ENCODE data around the gene GLRA2. TPM values are rescaled to one million over a fixed set of nuclear protein-coding genes. Genes with fewer than 3 reads are reported as not detected.
"Not testable (repeated sequence)": the region's sequence is repeated elsewhere in the genome, so short reads cannot be mapped to it uniquely, and the experiment has no call there.

GLRA2 gene
- total RNA-seq, 1 donor from 2014 or later = not detected

DNA sequence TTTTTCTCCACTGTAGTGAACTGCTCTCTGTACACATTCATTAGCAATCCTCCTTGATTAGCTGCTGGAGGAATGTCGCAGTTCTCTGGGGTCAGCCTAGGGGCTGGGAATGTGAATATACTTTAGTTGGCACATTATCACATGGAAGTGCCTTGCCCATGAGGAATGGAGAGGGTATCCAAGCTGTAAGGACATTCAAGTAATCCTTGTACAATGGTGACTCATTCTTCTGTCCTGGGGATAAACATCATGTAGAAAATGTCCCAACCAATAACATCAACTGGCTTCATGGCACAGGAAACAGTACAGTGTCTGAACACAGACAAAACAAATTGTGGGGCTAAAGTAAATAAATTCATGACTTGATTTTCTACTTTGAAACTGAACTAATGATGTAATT is 147.1 kb downstream of the GLRA2 start:
- Histone ChIP-seq H3K4me3 (no peak overlapping the region), H3K4me1 (no peaks in the 10 kb centered on the region), H3K27ac (no peak overlapping the region), H3K9me3 (no peaks in the 10 kb centered on the region), H3K27me3 (ENCODE audit: low read depth) (no peaks in the 10 kb centered on the region), H3K36me3 (no peaks in the 10 kb centered on the region)
- no peak for ATAC-seq
- TF ChIP-seq, protein P1, sequence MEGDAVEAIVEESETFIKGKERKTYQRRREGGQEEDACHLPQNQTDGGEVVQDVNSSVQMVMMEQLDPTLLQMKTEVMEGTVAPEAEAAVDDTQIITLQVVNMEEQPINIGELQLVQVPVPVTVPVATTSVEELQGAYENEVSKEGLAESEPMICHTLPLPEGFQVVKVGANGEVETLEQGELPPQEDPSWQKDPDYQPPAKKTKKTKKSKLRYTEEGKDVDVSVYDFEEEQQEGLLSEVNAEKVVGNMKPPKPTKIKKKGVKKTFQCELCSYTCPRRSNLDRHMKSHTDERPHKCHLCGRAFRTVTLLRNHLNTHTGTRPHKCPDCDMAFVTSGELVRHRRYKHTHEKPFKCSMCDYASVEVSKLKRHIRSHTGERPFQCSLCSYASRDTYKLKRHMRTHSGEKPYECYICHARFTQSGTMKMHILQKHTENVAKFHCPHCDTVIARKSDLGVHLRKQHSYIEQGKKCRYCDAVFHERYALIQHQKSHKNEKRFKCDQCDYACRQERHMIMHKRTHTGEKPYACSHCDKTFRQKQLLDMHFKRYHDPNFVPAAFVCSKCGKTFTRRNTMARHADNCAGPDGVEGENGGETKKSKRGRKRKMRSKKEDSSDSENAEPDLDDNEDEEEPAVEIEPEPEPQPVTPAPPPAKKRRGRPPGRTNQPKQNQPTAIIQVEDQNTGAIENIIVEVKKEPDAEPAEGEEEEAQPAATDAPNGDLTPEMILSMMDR (IDR thresholded peaks at IDR 0.05) = no peak
- DNase-seq = no peak
- intact Hi-C loops (cut with DNase I) = no loop called here

DNA sequence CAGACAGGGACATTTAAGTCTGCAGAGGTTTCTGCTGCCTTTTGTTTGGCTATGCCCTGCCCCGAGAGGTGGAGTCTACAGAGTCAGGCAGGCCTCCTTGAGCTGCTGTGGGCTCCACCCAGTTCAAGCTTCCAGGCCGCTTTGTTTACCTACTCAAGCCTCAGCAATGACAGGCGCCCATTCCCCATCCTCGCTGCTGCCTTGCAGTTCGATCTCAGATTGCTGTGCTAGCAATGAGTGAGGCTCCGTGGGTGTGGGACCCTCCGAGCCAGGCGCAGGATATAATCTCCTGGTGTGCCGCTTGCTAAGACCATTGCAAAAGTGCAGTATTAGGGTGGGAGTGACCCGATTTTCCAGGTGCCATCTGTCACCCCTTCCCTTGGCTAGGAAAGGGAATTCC is 159.0 kb downstream of the GLRA2 start:
- H3K36me3 ChIP-seq; DNase-seq; H3K4me3 ChIP-seq; H3K9me3 ChIP-seq; H3K4me1 ChIP-seq; intact Hi-C loops (cut with DNase I); H3K27ac ChIP-seq; ATAC-seq; H3K27me3 ChIP-seq (ENCODE audit: low read depth): not testable (repeated sequence)

DNA sequence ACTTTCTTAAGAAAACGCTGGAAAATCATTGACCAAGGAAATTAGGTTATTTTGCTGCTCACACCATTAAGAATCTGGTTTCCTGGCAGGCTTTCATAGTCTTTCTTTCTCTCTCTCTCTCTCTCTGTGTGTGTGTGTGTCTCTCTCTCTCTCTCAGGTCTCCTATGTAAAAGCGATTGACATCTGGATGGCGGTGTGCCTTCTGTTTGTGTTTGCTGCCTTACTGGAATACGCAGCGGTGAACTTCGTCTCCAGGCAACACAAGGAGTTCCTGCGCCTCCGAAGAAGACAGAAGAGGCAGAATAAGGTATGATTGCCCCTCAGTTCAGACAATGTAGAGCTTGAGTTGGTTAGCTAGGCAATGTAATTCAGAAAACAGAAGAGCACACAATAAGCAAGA is 161.2 kb downstream of the GLRA2 start:
- no peak for DNase-seq
- Histone ChIP-seq H3K4me1 (no peaks in the 10 kb centered on the region), H3K4me3 (no peak overlapping the region), H3K27me3 (ENCODE audit: low read depth) (no peaks in the 10 kb centered on the region), H3K36me3 (no peaks in the 10 kb centered on the region), H3K9me3 (no peaks in the 10 kb centered on the region), H3K27ac (no peak overlapping the region)
- intact Hi-C loops (cut with DNase I) = no loop called here
- no peak for ATAC-seq
- TF ChIP-seq, protein P1 (IDR thresholded peaks at IDR 0.05) = no peak

DNA sequence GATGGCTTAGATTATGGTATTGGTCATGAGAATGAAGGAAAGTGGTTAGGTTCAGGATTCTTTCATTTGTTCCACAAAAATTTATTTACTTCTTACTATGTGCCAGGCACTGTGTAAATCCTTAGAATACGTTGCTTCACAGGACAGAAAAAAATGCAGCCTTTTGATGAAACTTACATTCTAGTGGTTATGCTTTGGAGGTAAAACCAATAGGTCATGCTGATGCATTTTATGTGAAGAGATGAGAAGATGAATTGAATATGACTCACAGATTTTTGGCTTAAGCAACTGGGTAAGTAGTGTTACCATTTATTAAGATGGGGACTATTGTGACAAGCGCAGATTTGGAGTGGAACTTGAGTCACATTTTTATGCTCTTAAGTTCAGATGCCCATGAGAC is 165.3 kb downstream of the GLRA2 start:
- Histone ChIP-seq H3K4me1 (no peaks in the 10 kb centered on the region), H3K27ac (no peak overlapping the region), H3K4me3 (no peak overlapping the region), H3K36me3 (no peaks in the 10 kb centered on the region), H3K27me3 (ENCODE audit: low read depth) (no peaks in the 10 kb centered on the region), H3K9me3 (no peaks in the 10 kb centered on the region)
- ATAC-seq (no peak), DNase-seq (no peak)
- intact Hi-C loops (cut with DNase I) = no loop called here
- TF ChIP-seq, protein P1 (IDR thresholded peaks at IDR 0.05) = no peak

DNA sequence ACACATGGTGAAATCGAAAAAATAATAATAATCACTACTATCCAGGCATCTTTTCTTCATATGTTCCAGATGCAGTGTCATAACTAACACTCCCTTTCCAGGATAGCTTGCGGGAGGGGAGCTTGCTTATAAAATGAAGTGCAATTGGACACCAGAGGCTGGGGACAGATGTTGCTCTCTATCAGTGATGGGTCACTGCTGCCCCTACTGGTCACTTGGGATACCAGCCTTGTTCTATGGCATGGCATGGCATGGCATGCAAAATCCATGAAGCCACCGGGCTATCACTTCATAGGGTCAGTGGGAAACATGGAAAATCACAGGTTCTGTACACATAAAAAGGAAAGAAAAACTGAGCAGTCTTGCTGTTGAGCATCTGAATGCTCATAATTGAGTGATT is 168.1 kb downstream of the GLRA2 start:
- no peaks in the 10 kb centered on the region for H3K4me1 ChIP-seq
- no peak overlapping the region for H3K4me3 ChIP-seq
- intact Hi-C loops (cut with DNase I) = no loop called here
- H3K36me3 ChIP-seq = no peaks in the 10 kb centered on the region
- TF ChIP-seq, protein P1 (IDR thresholded peaks at IDR 0.05) = peak; percentile 46
- H3K27me3 ChIP-seq (ENCODE audit: low read depth) = no peaks in the 10 kb centered on the region
- ATAC-seq (peak in 1 of 2 donors; percentile 54), DNase-seq (no peak)
- no peaks in the 10 kb centered on the region for H3K9me3 ChIP-seq
- no peak overlapping the region for H3K27ac ChIP-seq

DNA sequence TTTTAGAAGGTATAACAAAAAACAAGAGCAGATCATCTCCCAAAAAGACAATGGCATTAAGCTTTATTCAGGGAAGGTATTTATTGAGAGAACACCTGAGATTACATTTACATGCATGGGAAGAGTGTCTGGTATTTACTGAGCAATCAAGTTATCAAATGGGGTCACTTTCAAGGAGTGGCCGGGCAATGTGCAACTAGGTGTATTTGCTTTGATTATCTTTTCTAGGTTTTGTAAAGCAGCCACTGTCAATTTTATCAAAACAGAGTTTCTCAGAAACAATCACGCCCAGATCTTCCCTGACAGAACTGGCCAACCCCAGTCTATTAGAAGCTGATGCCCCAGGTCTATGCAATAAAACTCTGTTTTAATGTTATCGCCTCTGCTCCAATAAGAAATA is 169.5 kb downstream of the GLRA2 start:
- H3K27me3 ChIP-seq (ENCODE audit: low read depth) = no peaks in the 10 kb centered on the region
- no peaks in the 10 kb centered on the region for H3K4me1 ChIP-seq
- no peaks in the 10 kb centered on the region for H3K9me3 ChIP-seq
- ATAC-seq (no peak), DNase-seq (no peak)
- H3K27ac ChIP-seq = no peak overlapping the region
- H3K4me3 ChIP-seq = no peak overlapping the region
- H3K36me3 ChIP-seq = no peaks in the 10 kb centered on the region
- TF ChIP-seq, protein P1 (IDR thresholded peaks at IDR 0.05) = no peak
- intact Hi-C loops (cut with DNase I) = no loop called here
